IMR-90 (cell line): ENCODE data around the gene ATG101. TPM values are rescaled to one million over a fixed set of nuclear protein-coding genes. Genes with fewer than 3 reads are reported as not detected.
"Not testable (repeated sequence)": the region's sequence is repeated elsewhere in the genome, so short reads cannot be mapped to it uniquely, and the experiment has no call there.

Experiments used
- ATAC-seq: fragments of 200-7000 bp; cut with Tn5 transposase; 2 replicates; pipeline ENCODE4 v1.9.1; 2020; ENCODE audit warnings: low read depth, mild to moderate bottlenecking, moderate library complexity
- BruUV-seq: library from RNA; stranded (reverse); fragments of 400-500 nt; replicated peaks from 2 replicates; lab custom pipeline; 2021; lab: Mats Ljungman, UMichigan
- CTCF ChIA-PET: fragments of 300-600 bp; formaldehyde crosslinking; extraction: SDS; loops from one replicate; lab custom pipeline; 2021; ENCODE audit warnings: antibody characterized with exemption; lab: Yijun Ruan, JAX
- POLR2A ChIA-PET: fragments of 300-600 bp; sonication (Branson Sonifier 250); formaldehyde crosslinking; loops from one replicate; lab custom pipeline; 2022; ENCODE audit warnings: antibody characterized with exemption; ENCODE audit not compliant: unreplicated experiment; lab: Charles Lee
- DNase-seq: peaks from one replicate; pipeline ENCODE4 v3.0.0; 2013
- H2AFZ ChIP-seq: replicated peaks from 2 replicates; pipeline ENCODE3; 2013; ENCODE audit warnings: low read length, mild to moderate bottlenecking; ENCODE audit not compliant: poor library complexity
- H2AK5ac ChIP-seq: 2 replicates; pipeline ENCODE4 v1.6.1; 2013; ENCODE audit warnings: low read depth, low read length, inconsistent platforms
- H2AK9ac ChIP-seq: replicated peaks from 2 replicates; pipeline ENCODE3; 2013; ENCODE audit warnings: mild to moderate bottlenecking, low read depth, low read length, moderate library complexity; ENCODE audit not compliant: poor library complexity
- H2BK120ac ChIP-seq: 2 replicates; pipeline ENCODE4 v1.6.1; 2013; ENCODE audit warnings: low read depth, low read length, inconsistent platforms
- H2BK15ac ChIP-seq: 3 replicates; pipeline ENCODE4 v1.6.1; 2013; ENCODE audit warnings: low read depth, low read length, inconsistent platforms
- H2BK20ac ChIP-seq: 2 replicates; pipeline ENCODE4 v1.6.1; 2013; ENCODE audit warnings: low read depth, mild to moderate bottlenecking, inconsistent platforms, low read length, moderate library complexity
- H2BK5ac ChIP-seq: 2 replicates; pipeline ENCODE4 v1.6.1; 2013; ENCODE audit warnings: mild to moderate bottlenecking, low read depth, low read length, inconsistent platforms; ENCODE audit not compliant: poor library complexity, severe bottlenecking
- H3K14ac ChIP-seq: replicated peaks from 2 replicates; pipeline ENCODE4 v1.6.1; 2013; ENCODE audit warnings: low read depth, low read length, inconsistent platforms
- H3K18ac ChIP-seq: 2 replicates; pipeline ENCODE4 v1.6.1; 2013; ENCODE audit warnings: low read depth, low read length, control low read depth
- H3K23ac ChIP-seq: 2 replicates; pipeline ENCODE4 v1.6.1; 2013; ENCODE audit warnings: low read depth, low read length, inconsistent platforms
- H3K27ac ChIP-seq: 2 replicates; pipeline ENCODE4 v1.5.1; 2013; ENCODE audit warnings: mild to moderate bottlenecking, control low read depth, low read length; ENCODE audit not compliant: insufficient read depth
- H3K27me3 ChIP-seq: 2 replicates; pipeline ENCODE4 v1.6.1; 2013; ENCODE audit warnings: low read length; ENCODE audit not compliant: control insufficient read depth, insufficient read depth
- H3K36me3 ChIP-seq: 2 replicates; pipeline ENCODE4 v1.6.1; 2013; ENCODE audit warnings: low read length, mixed read lengths; ENCODE audit not compliant: control insufficient read depth, insufficient read depth
- H3K4ac ChIP-seq: 2 replicates; pipeline ENCODE4 v1.6.1; 2013; ENCODE audit warnings: low read depth, low read length, inconsistent platforms
- H3K4me1 ChIP-seq: 2 replicates; pipeline ENCODE4 v1.6.1; 2013; ENCODE audit warnings: low read length, mixed read lengths; ENCODE audit not compliant: control insufficient read depth, insufficient read depth
- H3K4me2 ChIP-seq: 2 replicates; pipeline ENCODE4 v1.6.1; 2013; ENCODE audit warnings: low read depth, mild to moderate bottlenecking, control low read depth, low read length, moderate library complexity
- H3K4me3 ChIP-seq: 2 replicates; pipeline ENCODE4 v1.5.1; 2013; ENCODE audit warnings: low read depth, mild to moderate bottlenecking, control low read depth, low read length, moderate library complexity; ENCODE audit not compliant: insufficient read depth
- H3K56ac ChIP-seq: 2 replicates; pipeline ENCODE4 v1.6.1; 2013; ENCODE audit warnings: low read length, inconsistent platforms; ENCODE audit not compliant: insufficient read depth; ENCODE audit errors: extremely low read depth
- H3K79me1 ChIP-seq, 2 experiments: 2 replicates each; pipeline ENCODE4 v1.6.1; 2013; ENCODE audit warnings: low read length in 2 of 2, inconsistent platforms in 1 of 2, low read depth in 1 of 2
- H3K9ac ChIP-seq: 2 replicates; pipeline ENCODE4 v1.6.1; 2013; ENCODE audit warnings: low read depth, low read length, control low read depth
- H3K9me1 ChIP-seq: 2 replicates; pipeline ENCODE4 v1.6.1; 2013; ENCODE audit warnings: low read length, inconsistent platforms; ENCODE audit not compliant: insufficient read depth
- H3K9me3 ChIP-seq: 2 replicates; pipeline ENCODE4 v1.6.1; 2013; ENCODE audit warnings: low read length; ENCODE audit not compliant: control insufficient read depth, insufficient read depth
- H4K20me1 ChIP-seq: 2 replicates; pipeline ENCODE4 v1.6.1; 2013; ENCODE audit warnings: low read length, inconsistent platforms; ENCODE audit not compliant: insufficient read depth
- H4K5ac ChIP-seq: 2 replicates; pipeline ENCODE4 v1.6.1; 2013; ENCODE audit warnings: mild to moderate bottlenecking, low read depth, low read length, control low read depth
- H4K8ac ChIP-seq, 2 experiments: 2 replicates each; pipeline ENCODE4 v1.6.1; 2013; ENCODE audit warnings: low read depth in 2 of 2, low read length in 2 of 2, control low read depth in 1 of 2, inconsistent platforms in 1 of 2
- H4K91ac ChIP-seq: 2 replicates; pipeline ENCODE4 v1.6.1; 2013; ENCODE audit warnings: low read depth, low read length, inconsistent platforms; ENCODE audit not compliant: insufficient read depth
- BHLHE40 ChIP-seq: fragments of 150-350 bp; IDR thresholded peaks from 2 replicates; pipeline ENCODE4 v1.6.1; 2016; ENCODE audit warnings: mild to moderate bottlenecking, low read depth, low read length
- WGBS, 2 experiments: methylation state at CpG; one replicate each; pipeline versions ENCODE4 v1.1.5 to v1.1.7; 2013; ENCODE audit warnings: missing lambda C conversion rate in 2 of 2; ENCODE audit not compliant: insufficient read length in 1 of 2; ENCODE audit errors: extremely low coverage in 2 of 2; 5-methylcytosine and 5-hydroxymethylcytosine counted together
- dilution Hi-C: fragments of 300-500 bp; cut with HindIII; formaldehyde crosslinking; loops from one replicate; pipeline ENCODE4 v1.14.3; 2018; ENCODE audit warnings: low sequenced_read_pairs; ENCODE audit not compliant: unreplicated experiment
- in situ Hi-C: fragments of 300-500 bp; cut with MboI; formaldehyde crosslinking; loops from 3 replicates; pipeline ENCODE4 v1.14.3; 2019; ENCODE audit warnings: low sequenced_read_pairs, inconsistent platforms, mixed read lengths
- intact Hi-C: fragments of 100-400 bp; cut with micrococcal nuclease; formaldehyde crosslinking; loops from 2 replicates; pipeline ENCODE4 v1.10.0; 2022
- polyA plus RNA-seq, 3 experiments: library from polyadenylated mRNA; depleted of rRNA; stranded (reverse); fragments of >200 nt; gene quantifications; 2 replicates each; pipeline ENCODE4 v1.2.3, GENCODE V29; 2012; ENCODE audit warnings: low replicate concordance in 1 of 3
- total RNA-seq: library from RNA; depleted of rRNA; stranded (reverse); fragments of >200 nt; gene quantifications from 2 replicates; pipeline ENCODE4 v1.2.3, GENCODE V29; 2012

The ATG101 gene
- total and polyA plus RNA-seq, 2 of the 4 experiments (the other 2 are of a cell fraction): 93.9 to 167 TPM

DNA sequence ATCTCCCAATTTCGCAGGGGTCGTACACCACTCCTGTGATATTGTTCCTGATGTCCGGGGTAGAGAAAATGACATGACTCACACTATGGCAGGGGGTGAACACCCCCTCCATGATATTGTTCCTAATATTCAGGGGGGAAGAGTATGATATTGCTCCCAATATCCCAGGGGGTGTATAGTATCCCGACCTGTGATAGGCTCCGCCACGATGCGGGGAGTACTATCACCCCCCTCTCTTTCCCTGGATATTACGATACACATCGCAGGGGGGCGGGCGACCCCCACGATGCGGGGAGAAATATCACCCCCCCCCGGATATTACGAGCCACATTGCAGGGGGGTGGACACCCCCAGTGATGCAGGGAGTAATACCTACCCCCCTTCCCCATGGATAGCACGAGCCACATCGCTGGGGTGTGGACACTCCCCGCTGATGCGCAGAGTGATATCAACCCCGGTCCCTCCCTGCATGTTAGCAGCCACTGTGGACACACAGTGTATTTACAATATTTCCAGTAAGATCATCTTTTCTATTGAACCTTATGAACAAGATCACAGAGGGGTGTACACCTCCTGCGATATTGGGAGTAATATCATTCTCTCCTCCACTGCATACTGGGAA is 27.4 kb downstream of the ATG101 start:
- Histone ChIP-seq H3K4me2 (no peak overlapping the region), H4K91ac (no peak overlapping the region), H3K4me1 (no peaks in the 10 kb centered on the region), H3K18ac (no peak overlapping the region), H4K8ac (no peak overlapping the region), H3K36me3 (no peaks in the 10 kb centered on the region), H2BK120ac (no peak overlapping the region), H2BK15ac (no peak overlapping the region), H3K9me1 (no peaks in the 10 kb centered on the region), H3K9ac (no peak overlapping the region), H3K23ac (no peak overlapping the region), H3K27ac (no peak overlapping the region), H2BK5ac (no peak overlapping the region), H3K4me3 (no peak overlapping the region), H2AFZ (no peak overlapping the region), H2AK9ac (no peak overlapping the region), H3K27me3 (peaks cover 18% of the 10 kb centered on the region), H3K56ac (no peak overlapping the region), H4K20me1 (no peaks in the 10 kb centered on the region), H2BK20ac (no peak overlapping the region), H4K5ac (no peak overlapping the region), H3K14ac (no peak overlapping the region), H2AK5ac (no peak overlapping the region), H3K79me1 (no peaks in the 10 kb centered on the region), H3K9me3 (no peaks in the 10 kb centered on the region), H3K4ac (no peak overlapping the region)
- dilution Hi-C loops: no loop called here
- ATAC-seq: no peak
- BruUV-seq: no TSS peak
- in situ Hi-C loops: no loop called here
- no peak for TF ChIP-seq BHLHE40
- intact Hi-C loops: no loop called here
- DNase-seq: no peak
- ChIA-PET POLR2A (no interaction called here), CTCF (no interaction called here)
- WGBS, 2 experiments: no CpG with 5 or more reads among the region's 21 CpGs

DNA sequence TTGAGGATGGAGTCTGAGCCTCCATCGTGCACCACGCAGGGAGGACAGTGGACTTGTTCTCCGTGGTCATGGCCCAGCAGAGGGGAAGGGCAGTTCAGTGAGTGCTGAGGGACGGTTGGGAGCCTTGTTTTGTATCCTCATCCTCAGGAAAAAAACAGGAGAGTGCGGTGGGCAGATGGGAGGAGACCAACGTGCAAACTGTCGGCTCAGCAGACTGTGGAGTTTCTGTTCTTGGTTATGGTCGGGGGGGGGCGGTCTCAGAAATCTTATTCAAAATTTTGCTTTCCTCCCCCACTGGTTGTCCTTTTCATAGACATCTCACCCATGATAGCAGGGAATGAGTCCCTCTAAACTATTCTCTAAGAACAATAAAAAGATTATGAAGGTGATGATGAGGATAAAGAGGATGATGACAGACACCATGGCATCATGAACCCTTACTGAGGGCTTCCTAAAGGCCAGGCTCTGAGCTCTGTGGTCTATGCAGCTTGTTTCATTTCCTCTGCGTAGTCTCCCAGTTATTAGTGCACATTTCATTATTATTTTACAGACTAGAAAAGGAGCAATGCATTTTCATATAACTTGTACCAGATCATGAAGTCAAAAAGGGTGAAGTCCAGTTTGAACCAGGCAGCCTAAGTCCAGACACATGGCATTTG is 34.8 kb downstream of the ATG101 start:
- H3K27ac ChIP-seq, H2BK120ac ChIP-seq, H3K18ac ChIP-seq, H2BK5ac ChIP-seq, H2AK9ac ChIP-seq, H3K4me3 ChIP-seq, BruUV-seq, H2AK5ac ChIP-seq, H3K79me1 ChIP-seq, H2BK15ac ChIP-seq, POLR2A ChIA-PET, H3K9me1 ChIP-seq, DNase-seq, H3K9me3 ChIP-seq, H2BK20ac ChIP-seq, dilution Hi-C loops, H2AFZ ChIP-seq, H3K4me2 ChIP-seq, H3K4me1 ChIP-seq, ATAC-seq, H3K14ac ChIP-seq, H3K27me3 ChIP-seq, H3K4ac ChIP-seq, CTCF ChIA-PET, H3K36me3 ChIP-seq, in situ Hi-C loops, H4K20me1 ChIP-seq, H3K9ac ChIP-seq, H4K5ac ChIP-seq, H4K91ac ChIP-seq, H4K8ac ChIP-seq, H3K23ac ChIP-seq, intact Hi-C loops, H3K56ac ChIP-seq: not testable (repeated sequence)
- WGBS, 2 experiments: no CpG with 5 or more reads among the region's 10 CpGs
